K562 treated with DMSO at 1 percent for 12 hours (cell line): ENCODE results near the gene SIRT5. TPM values are rescaled to one million over a fixed set of nuclear protein-coding genes. Genes with fewer than 3 reads are reported as not detected.

Source experiments
- total RNA-seq: library from RNA; unstranded; fragments of 300-600 nt; gene quantifications from 2 replicates; pipeline ENCODE4 v1.2.3, GENCODE V29; 2022; ENCODE audit not compliant: insufficient read depth

Gene SIRT5
- total RNA-seq: 3.3 and 6.8 TPM in 2 replicates

DNA sequence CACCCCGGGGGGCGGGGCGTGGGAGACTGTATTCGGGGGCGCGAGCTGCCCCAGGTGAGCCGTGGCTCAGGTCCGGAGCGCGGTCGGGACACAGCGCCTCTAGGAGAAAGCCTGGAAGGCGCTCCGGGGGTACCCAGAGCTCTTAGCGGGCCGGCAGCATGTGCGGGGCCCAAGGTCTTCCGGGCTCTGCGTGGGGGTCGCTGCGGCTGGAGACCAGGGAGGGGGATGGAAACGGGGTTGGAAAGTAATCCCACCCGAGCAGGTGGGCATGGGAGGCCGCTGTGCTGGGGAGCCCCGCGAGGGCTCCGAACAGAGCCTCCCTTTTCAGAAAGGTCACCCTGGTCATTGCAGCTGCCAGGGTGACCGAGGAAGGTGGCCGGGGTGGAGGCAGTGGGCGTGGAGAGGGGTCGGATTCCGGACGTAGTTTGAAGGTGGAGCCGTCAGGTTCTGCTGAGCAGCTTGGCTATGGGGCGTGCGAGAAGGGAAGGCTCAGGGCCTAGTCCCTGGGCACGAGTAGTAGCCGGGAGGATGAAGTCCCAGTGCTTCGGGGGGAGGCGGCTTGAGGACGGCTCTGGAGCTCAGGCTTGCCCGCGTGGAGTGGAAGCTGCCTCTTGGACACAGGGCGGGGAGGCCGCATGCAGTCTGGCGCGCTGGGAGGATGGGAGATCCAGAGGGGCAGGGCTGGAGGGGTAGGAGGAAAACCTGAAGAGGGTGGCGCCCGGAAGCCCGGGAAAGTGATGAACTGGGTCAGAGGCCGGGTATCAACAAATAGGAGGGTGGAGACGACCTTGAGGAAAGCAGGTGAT, at the start of gene SIRT5:
SIRT5 (plus strand) TSS at position 31 of the 806 bp plus-strand sequence. CDS start 9,510 bp downstream, outside the sequence.

DNA sequence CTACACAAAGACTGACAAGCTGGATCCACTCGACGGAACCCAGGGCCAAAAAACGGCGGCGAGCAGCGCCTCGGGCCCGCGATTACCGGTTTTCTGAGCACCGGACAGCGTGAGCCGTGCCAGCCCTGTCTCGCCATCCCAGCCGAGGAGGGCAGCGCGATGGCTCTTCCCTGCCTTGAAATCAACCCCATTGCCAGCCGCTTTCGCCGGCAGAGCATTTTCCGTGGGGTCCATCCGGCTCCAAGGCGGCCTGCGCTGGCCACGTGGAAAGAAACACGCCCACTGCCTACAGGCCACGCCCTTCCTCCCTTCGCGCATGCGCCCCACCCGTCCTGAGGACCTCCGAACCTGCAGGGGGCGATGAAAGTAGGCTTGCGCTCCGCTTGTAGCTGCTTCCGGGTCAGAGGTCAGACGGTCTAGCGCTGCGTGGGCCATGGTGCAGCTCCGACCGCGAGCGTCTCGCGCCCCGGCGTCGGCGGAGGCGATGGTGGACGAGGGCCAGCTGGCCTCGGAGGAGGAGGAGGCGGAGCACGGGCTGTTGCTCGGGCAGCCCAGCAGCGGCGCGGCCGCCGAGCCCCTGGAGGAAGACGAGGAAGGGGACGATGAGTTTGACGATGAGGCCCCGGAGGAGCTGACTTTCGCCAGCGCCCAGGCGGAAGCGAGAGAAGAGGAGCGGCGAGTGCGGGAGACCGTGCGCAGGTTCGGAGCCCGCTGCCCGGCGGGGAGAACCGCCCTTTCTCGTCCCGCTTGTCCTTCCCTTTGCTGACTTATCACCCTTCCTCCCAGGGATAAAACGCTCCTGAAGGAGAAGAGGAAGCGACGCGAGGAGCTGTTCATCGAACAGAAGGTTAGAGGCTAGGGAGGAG, 40.8 kb downstream of the SIRT5 start, which contains the start of gene NOL7:
NOL7 (plus strand) TSS at position 410 of the 866 bp plus-strand sequence; CDS start at position 434, 24 bp downstream.

Other genes with a start within 250 kb of the SIRT5 start
- 101 and 102 TPM in 2 replicates for gene TBC1D7, start 246.1 kb upstream of the SIRT5 start, total RNA-seq
- gene GFOD1, start 87.0 kb upstream of the SIRT5 start, total RNA-seq: 1.3 and 4.8 TPM in 2 replicates
- gene NOL7, start 40.7 kb downstream of the SIRT5 start, total RNA-seq: 102 and 141 TPM in 2 replicates
- gene RANBP9, start 137.2 kb downstream of the SIRT5 start, total RNA-seq: 29.4 and 80.4 TPM in 2 replicates
- gene MCUR1, start 240.0 kb downstream of the SIRT5 start, total RNA-seq: 19.5 and 26.1 TPM in 2 replicates